Keratinocyte (primary cell): ENCODE results near the gene LY6G6C. TPM values are rescaled to one million over a fixed set of nuclear protein-coding genes. Genes with fewer than 3 reads are reported as not detected.

ENCODE experiments used
- DNase-seq: peaks from one replicate; pipeline ENCODE4 v3.0.0-alpha.2; 2011; ENCODE audit warnings: low read depth, missing footprints, low spot score
- FAIRE-seq: peaks from 2 replicates; lab custom pipeline; 2011; peaks lifted over from hg19 to GRCh38; lab: Jason Lieb, UNC
- H2AFZ ChIP-seq: 2 replicates; pipeline ENCODE4 v1.6.0; 2012; ENCODE audit warnings: low read length, control low read depth, inconsistent platforms; ENCODE audit not compliant: control insufficient read depth
- H3K27ac ChIP-seq: 2 replicates; pipeline ENCODE4 v1.5.1; 2011; ENCODE audit warnings: low read length; ENCODE audit not compliant: control insufficient read depth, insufficient read depth
- H3K27me3 ChIP-seq: 3 replicates; pipeline ENCODE4 v1.6.0; 2011; ENCODE audit warnings: low read length; ENCODE audit not compliant: control insufficient read depth, insufficient read depth; ENCODE audit errors: extremely low read depth
- H3K36me3 ChIP-seq, 2 experiments: 2 replicates in 1 of 2; 3 replicates in 1 of 2; pipeline ENCODE4 v1.5.1; 2011; ENCODE audit warnings: low read length in 2 of 2, mild to moderate bottlenecking in 1 of 2; ENCODE audit not compliant: control insufficient read depth in 2 of 2, insufficient read depth in 2 of 2; ENCODE audit errors: extremely low read depth in 1 of 2
- H3K4me1 ChIP-seq: 3 replicates; pipeline ENCODE4 v1.5.1; 2011; ENCODE audit warnings: low read length; ENCODE audit not compliant: control insufficient read depth, insufficient read depth; ENCODE audit errors: extremely low read depth
- H3K4me2 ChIP-seq: 3 replicates; pipeline ENCODE4 v1.6.0; 2011; ENCODE audit warnings: low read depth, low read length; ENCODE audit not compliant: control insufficient read depth, insufficient read depth; ENCODE audit errors: extremely low read depth
- H3K4me3 ChIP-seq, 3 experiments: fragments of 200-600 bp in 1 of 3; sonication (generic) in 1 of 3; 2 replicates in 2 of 3; 3 replicates in 1 of 3; pipeline ENCODE4 v1.5.1; 2011 to 2016; ENCODE audit warnings: low read length in 3 of 3, mild to moderate bottlenecking in 3 of 3, control low read depth in 2 of 3, inconsistent platforms in 1 of 3, low read depth in 1 of 3, mixed read lengths in 1 of 3, mixed run types in 1 of 3, moderate library complexity in 1 of 3; ENCODE audit not compliant: control insufficient read depth in 2 of 3, insufficient read depth in 2 of 3; ENCODE audit errors: extremely low read depth in 1 of 3
- H3K79me2 ChIP-seq: 2 replicates; pipeline ENCODE4 v1.6.0; 2012; ENCODE audit warnings: low read length; ENCODE audit not compliant: control insufficient read depth, insufficient read depth
- H3K9ac ChIP-seq: 3 replicates; pipeline ENCODE4 v1.6.0; 2011; ENCODE audit warnings: low read length; ENCODE audit not compliant: control insufficient read depth, insufficient read depth; ENCODE audit errors: extremely low read depth
- H3K9me1 ChIP-seq: 3 replicates; pipeline ENCODE4 v1.6.0; 2011; ENCODE audit warnings: low read length; ENCODE audit not compliant: control insufficient read depth, insufficient read depth; ENCODE audit errors: extremely low read depth
- H3K9me3 ChIP-seq: 2 replicates; pipeline ENCODE4 v1.5.1; 2012; ENCODE audit warnings: low read depth, low read length; ENCODE audit not compliant: control insufficient read depth
- H4K20me1 ChIP-seq: 3 replicates; pipeline ENCODE4 v1.6.0; 2011; ENCODE audit warnings: low read length; ENCODE audit not compliant: control insufficient read depth, insufficient read depth; ENCODE audit errors: extremely low read depth
- EZH2 ChIP-seq: IDR thresholded peaks from one replicate; pipeline ENCODE4 v1.6.1; 2012; ENCODE audit warnings: inconsistent platforms, mild to moderate bottlenecking, low read length, moderate library complexity
- dilution Hi-C: fragments of 300-500 bp; cut with MboI; formaldehyde crosslinking; loops from one replicate; pipeline ENCODE4 v1.7.0; 2020; ENCODE audit warnings: low sequenced_read_pairs; ENCODE audit not compliant: extremely low pct_ligation_motif_present
- polyA plus RNA-seq, 5 experiments: library from polyadenylated mRNA; depleted of rRNA in 3 of 5; stranded (reverse) in 3 of 5; stranded (forward) in 1 of 5; unstranded in 1 of 5; fragments of >200 nt; gene quantifications; 1 replicate in 1 of 5; 2 replicates in 3 of 5; 3 replicates in 1 of 5; pipeline versions ENCODE4 v1.2.1 to v1.2.3, GENCODE V29; 2011 to 2012; ENCODE audit warnings: missing spikeins in 2 of 5, low read depth in 1 of 5, low replicate concordance in 1 of 5
- TF ChIP-seq, protein P1 (sequence below), 3 experiments: IDR thresholded peaks in 1 of 3; conservative IDR thresholded peaks in 1 of 3; optimal IDR thresholded peaks in 1 of 3; 2 replicates in 2 of 3; 3 replicates in 1 of 3; pipeline versions ENCODE3 to v1.5.1; 2011; ENCODE audit warnings: low read length in 3 of 3, mild to moderate bottlenecking in 3 of 3, moderate library complexity in 2 of 3, control low read depth in 1 of 3, inconsistent platforms in 1 of 3; ENCODE audit not compliant: insufficient read depth in 2 of 3; ENCODE audit errors: extremely low read depth in 1 of 3

The LY6G6C gene
- polyA plus RNA-seq, 1 donor (not counting 4 experiments of a cell fraction or from before 2014, with no cell fraction given) = 2.4 TPM

DNA sequence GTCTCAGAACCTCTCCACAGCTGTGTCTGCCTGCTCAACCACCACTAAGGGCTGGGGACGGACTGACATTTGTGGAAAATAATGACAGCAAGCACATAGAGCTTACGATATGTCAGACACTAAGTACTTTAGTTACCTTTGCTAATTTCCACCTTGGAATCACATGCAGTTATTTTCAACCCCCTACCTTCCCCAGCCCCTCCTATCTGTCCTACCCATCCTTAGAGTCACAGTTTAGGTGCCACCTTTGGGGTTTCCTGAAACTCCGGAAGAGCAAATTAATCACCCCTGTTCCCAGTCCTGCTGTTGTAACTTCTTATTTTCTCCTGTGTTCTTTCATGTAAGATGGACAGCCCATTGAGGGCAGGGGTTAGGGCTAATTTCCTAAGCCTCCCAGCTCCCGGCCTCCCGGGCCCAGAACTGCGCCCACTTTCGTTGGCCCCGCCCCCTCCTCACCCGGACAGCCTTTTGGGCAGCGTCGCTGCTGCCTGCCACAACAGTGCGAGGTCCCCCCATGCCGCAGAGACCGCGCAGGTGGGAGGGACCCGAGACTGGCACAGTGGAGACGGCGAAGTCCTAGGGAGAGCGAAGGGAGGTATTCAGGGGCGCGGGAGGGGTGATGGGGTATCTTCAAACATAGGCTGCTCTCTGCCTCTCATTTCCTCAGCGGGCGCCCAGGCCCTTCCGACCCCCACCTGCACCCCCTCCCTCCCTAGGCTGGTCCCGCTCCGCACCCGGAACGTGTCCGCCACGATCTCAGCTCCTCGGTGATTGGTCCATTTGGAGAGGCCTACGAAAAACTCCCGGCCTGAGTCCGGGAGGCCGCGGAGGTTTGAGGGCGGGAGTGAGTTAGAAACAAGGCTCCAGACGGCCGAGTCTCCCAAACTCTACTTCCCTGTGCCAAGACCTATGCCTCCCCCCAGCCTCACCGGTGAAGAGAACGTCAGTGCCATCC lies 6.4 kb upstream of the LY6G6C start:
- TF ChIP-seq EZH2 = no peak
- TF ChIP-seq, protein P1, sequence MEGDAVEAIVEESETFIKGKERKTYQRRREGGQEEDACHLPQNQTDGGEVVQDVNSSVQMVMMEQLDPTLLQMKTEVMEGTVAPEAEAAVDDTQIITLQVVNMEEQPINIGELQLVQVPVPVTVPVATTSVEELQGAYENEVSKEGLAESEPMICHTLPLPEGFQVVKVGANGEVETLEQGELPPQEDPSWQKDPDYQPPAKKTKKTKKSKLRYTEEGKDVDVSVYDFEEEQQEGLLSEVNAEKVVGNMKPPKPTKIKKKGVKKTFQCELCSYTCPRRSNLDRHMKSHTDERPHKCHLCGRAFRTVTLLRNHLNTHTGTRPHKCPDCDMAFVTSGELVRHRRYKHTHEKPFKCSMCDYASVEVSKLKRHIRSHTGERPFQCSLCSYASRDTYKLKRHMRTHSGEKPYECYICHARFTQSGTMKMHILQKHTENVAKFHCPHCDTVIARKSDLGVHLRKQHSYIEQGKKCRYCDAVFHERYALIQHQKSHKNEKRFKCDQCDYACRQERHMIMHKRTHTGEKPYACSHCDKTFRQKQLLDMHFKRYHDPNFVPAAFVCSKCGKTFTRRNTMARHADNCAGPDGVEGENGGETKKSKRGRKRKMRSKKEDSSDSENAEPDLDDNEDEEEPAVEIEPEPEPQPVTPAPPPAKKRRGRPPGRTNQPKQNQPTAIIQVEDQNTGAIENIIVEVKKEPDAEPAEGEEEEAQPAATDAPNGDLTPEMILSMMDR (optimal IDR thresholded peaks at IDR 0.05 in 1 of 3, IDR thresholded peaks at IDR 0.05 in 1 of 3, conservative IDR thresholded peaks at IDR 0.05 in 1 of 3; ENCODE audit: extremely low read depth in 1 of 3, insufficient read depth in 2 of 3, low read length in 3 of 3) = no peak
- Histone ChIP-seq H2AFZ (no peak overlapping the region), H3K9me3 (no peaks in the 10 kb centered on the region), H4K20me1 (peaks cover 8% of the 10 kb centered on the region), H3K4me3 (no peak overlapping the region), H3K9me1 (peaks cover 2% of the 10 kb centered on the region), H3K4me1 (peaks cover 9% of the 10 kb centered on the region), H3K27me3 (no peaks in the 10 kb centered on the region), H3K36me3 (peaks cover 16 to 25% of the 10 kb centered on the region in 2 experiments), H3K4me2 (no peak overlapping the region), H3K79me2 (no peaks in the 10 kb centered on the region), H3K9ac (no peak overlapping the region), H3K27ac (no peak overlapping the region)
- no peak for DNase-seq
- dilution Hi-C loops = no loop called here
- FAIRE-seq = no peak

DNA sequence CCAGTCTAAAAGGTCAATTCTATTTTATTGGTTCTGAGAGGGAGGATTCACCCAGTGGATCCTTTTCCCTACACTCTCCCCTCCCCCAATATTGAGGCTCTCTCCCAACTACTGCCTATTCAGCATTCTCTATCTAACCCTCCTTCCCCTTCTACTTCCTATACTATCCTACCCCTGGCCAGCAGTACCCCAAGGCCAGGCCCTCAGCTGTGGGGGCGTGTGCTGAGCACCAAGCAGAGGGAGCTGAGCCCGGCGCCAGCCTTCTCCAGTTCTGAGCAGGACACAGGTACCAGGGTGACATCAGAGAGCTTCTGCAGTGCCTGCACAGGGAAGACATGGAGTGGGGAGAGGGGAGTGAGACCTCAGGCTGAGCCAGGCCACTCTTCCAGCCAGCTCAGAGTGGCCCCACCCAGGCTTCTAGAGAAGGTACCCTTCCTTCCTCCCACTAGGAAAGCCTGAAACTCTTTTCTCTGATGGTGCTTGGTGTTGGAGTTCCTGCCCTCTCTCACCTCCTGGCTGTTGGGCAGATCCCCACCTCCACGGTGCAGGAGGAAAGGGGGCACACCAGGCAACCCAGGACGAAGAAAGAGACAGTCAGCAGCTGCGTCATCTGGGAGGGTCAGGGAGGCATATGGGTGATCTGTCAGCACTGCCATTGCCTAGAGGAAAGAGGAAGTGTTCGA lies 5.6 kb upstream of the LY6G6C start:
- dilution Hi-C loops = no loop called here
- no peak overlapping the region for H3K4me3 ChIP-seq

More for the DNA sequence above, 5.6 kb upstream of the LY6G6C start:
- peaks cover 2% of the 10 kb centered on the region for H3K9me1 ChIP-seq
- FAIRE-seq = no peak
- peaks cover 6% of the 10 kb centered on the region for H4K20me1 ChIP-seq
- no peak overlapping the region for H3K9ac ChIP-seq
- no peaks in the 10 kb centered on the region for H3K27me3 ChIP-seq
- TF ChIP-seq, protein P1 (optimal IDR thresholded peaks at IDR 0.05 in 1 of 3, IDR thresholded peaks at IDR 0.05 in 1 of 3, conservative IDR thresholded peaks at IDR 0.05 in 1 of 3; ENCODE audit: extremely low read depth in 1 of 3, insufficient read depth in 2 of 3, low read length in 3 of 3) = no peak
- peaks cover 15 to 20% of the 10 kb centered on the region in 2 experiments for H3K36me3 ChIP-seq
- H3K9me3 ChIP-seq = no peaks in the 10 kb centered on the region
- H2AFZ ChIP-seq = no peak overlapping the region
- H3K79me2 ChIP-seq = no peaks in the 10 kb centered on the region
- no peak overlapping the region for H3K27ac ChIP-seq
- DNase-seq = no peak
- H3K4me1 ChIP-seq = peaks cover 9% of the 10 kb centered on the region
- no peak overlapping the region for H3K4me2 ChIP-seq
